NCI-H146 treated with DMSO at 0.1 percent for 48 hours (cell line): ENCODE results near the gene TMEM259.

Experiments
- DNase-seq: peaks from one replicate; lab custom pipeline; 2025; ENCODE audit not compliant: unreplicated experiment; lab: John Stamatoyannopoulos, UW

Gene TMEM259

DNA sequence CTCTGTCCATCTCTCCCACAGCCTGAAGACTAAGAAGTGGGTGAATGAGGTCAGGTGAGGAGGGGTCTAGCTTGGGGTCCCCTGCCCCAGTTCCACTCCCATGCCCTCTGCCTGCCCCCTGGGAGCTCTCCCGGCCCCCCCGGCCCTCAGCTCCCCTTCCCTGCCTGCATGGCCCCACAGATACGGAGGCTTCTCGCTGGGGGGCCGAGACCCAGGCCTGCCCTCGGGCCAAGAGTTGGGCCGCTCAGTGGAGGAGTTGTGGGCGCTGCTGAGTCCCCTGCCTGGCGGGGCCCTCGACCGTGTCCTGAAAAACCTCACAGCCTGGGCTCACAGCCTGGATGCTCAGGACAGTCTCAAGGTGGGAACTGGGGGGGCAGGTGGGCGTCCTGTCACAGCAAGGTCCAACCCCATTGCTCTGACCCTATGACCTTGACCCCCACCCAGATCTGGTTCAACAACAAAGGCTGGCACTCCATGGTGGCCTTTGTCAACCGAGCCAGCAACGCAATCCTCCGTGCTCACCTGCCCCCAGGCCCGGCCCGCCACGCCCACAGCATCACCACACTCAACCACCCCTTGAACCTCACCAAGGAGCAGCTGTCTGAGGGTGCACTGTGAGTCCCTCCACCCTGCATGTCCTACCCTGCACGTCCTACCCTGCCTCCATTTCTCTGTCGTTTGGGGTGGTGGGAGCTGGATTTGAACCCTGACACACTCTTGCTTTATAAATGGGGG, 35.1 kb upstream of the TMEM259 start:
- no peak for DNase-seq

DNA sequence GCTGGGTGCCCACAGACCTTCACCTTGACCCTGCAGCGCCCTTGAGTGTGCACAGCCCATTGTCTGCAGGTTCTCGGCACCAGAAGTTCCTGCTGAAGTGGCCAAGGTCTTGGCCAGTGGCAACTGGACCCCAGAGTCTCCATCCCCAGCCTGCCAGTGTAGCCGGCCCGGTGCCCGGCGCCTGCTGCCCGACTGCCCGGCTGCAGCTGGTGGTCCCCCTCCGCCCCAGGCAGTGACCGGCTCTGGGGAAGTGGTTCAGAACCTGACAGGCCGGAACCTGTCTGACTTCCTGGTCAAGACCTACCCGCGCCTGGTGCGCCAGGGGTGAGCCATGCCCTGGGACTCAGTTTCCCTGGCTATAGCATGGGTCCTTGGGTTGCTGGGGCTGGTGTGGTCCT, 34.1 kb upstream of the TMEM259 start:
- DNase-seq, result no peak

DNA sequence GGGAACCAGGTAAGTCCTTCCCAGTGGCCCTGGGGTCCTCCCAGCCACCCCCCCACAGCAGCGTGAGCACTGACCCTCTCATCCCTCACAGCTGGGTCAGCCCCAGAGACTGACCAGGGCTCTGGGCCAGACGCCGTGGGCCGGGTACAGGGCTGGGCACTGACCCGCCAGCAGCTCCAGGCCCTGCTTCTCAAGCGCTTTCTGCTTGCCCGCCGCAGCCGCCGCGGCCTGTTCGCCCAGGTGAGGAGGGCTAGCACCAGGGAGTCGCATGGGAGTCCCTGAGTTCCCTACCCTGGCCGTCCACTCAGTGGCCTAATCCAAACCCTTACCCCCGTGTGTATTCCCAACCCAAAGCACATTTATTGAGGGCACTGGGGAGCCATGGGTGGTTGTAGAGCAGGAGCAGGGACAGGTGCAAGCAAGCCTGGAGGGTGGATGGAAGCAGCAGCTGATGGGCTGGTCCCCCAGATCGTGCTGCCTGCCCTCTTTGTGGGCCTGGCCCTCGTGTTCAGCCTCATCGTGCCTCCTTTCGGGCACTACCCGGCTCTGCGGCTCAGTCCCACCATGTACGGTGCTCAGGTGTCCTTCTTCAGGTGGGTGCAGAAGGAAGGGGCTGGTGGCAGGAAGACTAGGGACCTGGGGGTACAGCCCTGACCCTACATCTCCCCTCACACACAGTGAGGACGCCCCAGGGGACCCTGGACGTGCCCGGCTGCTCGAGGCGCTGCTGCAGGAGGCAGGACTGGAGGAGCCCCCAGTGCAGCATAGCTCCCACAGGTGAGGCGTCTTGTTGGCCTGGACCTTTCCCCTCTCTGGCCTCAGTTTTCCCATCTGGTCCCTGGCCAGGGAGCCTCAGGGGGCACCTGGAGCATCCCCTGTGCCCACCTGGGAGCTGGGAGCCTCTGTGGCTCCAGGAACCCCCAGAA, 33.4 kb upstream of the TMEM259 start:
- DNase-seq, result no peak

DNA sequence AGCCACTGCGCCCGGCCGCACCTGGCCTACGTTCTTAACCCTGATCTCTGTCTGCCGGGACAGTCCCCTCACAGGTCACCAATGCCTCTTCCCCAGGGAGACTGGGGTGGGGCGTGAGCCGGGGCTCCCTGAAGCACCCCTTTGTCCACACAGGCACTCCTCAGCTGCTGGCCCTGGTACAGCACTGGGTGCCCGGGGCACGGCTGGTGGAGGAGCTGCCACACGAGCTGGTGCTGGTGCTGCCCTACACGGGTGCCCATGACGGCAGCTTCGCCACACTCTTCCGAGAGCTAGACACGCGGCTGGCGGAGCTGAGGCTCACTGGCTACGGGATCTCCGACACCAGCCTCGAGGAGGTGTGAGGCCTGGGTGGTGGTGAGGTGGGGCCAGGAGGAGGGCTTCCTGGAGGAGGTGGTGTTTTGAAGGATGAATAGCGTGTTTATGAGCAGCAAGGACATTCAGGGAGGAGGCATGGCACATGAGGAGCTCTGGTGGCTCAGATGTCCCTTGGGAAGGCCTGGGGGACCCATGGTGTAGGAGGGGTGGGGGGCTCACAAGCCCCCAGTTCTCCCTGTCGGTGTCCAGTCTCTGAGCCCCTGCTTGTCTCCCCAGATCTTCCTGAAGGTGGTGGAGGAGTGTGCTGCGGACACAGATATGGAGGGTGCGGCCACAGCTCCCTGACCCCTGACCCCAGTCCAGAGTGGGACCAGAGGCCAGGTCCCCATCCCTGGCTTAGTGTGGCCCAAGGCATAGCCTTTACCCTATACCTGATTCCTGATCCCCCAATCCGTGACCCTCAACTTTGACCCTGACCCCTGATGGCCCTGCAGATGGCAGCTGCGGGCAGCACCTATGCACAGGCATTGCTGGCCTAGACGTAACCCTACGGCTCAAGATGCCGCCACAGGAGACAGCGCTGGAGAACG, 32.5 kb upstream of the TMEM259 start:
- no peak for DNase-seq

DNA sequence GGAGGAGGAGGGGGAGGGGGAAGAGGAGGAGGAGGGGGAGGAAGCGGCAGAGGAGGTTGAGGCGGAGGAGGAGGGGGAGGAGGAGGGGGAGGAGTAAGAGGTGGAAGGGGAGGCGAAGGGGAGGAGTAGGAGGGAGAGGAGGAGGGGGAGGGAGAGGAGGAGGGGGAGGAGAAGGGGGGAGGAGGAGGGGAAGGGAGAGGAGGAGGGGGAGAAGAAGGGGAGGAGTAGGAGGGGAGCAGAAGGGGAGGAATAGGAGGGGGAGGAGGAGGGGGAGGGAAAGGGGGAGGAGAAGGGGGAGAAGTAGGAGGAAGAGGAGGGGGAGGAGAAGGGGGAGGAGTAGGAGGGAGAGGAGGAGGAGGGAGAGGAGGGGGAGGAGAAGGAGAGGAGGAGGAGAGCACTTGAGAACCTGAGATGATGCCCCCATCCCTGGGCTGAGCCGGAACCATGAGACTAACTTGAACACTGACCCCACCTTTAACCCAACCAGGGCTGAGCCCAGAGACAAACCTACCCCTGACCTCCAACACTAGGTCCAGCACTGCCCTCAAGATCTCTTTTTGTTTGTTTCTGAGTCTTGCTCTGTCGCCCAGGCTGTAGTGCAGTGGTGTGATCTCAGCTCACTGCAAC, 31.5 kb upstream of the TMEM259 start:
- no peak for DNase-seq

DNA sequence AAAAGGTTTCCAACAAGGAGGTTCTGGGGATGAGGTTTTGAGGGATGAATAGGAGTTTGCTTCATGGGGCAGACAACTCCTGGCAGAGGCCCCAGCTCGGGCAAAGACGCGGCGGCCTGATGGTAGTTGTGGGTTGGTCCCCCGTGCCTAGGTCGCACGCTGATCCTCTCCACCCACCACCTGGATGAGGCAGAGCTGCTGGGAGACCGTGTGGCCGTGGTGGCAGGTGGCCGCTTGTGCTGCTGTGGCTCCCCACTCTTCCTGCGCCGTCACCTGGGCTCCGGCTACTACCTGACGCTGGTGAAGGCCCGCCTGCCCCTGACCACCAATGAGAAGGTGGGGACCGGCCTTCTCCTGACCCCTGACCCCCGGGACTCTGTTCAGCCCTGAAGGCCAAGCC, 30.9 kb upstream of the TMEM259 start:
- DNase-seq, result no peak

DNA sequence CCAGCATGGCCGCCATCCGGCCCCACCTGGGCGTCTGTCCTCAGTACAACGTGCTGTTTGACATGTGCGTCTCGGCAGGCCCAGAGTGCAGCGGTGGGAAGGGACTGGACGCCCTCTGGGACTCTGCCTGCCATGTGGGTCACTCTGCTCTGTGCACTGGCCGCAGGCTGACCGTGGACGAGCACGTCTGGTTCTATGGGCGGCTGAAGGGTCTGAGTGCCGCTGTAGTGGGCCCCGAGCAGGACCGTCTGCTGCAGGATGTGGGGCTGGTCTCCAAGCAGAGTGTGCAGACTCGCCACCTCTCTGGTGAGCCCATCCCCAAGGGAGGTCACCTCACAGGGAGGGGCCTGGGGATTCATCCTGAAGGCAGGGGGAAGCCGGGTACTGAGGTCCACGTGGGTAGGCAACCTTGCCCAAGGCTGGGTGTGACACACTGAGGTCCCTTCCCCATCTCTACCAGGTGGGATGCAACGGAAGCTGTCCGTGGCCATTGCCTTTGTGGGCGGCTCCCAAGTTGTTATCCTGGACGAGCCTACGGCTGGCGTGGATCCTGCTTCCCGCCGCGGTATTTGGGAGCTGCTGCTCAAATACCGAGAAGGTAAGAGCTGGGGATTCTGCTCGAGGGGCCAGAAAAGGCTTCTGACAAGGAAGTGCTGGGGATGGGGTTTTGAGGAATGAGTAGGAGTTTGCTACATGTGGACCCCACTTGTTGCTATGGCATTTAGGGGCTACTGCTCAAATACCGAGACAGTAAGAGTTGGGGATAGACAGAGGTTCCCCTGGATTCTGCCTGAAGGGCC, 30.3 kb upstream of the TMEM259 start:
- no peak for DNase-seq

DNA sequence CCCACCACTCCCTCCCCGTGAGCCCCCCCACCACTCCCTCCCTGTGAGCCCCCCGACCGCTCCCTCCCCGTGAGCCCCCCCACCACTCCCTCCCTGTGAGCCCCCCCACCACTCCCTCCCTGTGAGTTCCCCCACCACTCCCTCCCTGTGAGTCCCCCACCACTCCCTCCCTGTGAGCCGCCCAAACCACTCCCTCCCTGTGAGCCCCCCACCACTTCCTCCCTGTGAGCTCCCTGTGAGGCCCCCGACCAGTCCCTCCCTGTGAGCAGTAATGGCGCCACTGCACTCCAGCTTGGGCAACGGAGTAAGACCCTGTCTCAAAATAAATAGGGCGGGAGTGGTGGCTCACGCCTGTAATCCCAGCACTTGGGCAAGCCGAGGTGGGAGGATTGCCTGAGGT, 28.9 kb upstream of the TMEM259 start:
- DNase-seq, result no peak

DNA sequence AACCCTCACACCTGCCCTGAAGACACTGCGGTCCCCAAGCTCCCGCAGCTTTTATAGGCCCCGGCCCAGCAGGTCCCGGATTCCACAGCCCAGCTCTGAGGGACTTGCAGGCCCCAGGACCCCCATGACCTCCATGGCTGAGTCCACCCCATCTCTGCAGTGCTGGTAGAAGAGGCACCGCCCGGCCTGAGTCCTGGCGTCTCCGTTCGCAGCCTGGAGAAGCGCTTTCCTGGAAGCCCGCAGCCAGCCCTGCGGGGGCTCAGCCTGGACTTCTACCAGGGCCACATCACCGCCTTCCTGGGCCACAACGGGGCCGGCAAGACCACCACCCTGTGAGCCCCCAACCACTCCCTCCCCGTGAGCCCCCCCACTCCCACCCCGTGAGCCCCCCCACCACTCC, 28.2 kb upstream of the TMEM259 start:
- DNase-seq, result no peak

DNA sequence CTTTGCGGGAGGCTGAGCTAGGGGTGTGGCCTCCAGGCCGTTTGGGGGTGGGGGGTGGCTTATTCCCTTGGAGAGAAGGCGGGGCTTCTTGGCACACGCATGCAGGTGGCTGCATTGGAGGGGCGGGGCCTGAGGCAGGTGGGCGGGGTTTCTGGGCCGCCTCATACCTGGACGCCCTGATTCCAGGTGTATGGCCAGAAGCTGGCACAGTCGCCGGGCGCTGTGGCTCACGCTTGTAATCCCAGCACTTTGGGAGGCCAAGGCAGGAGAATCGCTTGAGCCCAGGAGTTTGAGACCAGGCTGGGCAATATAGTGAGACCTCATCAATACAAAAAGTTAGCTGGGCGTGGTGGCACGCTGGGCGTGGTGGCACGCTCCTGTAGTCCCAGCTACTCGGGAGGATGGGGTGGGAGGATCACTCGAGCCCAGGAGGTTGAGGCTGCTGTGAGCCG, 26.8 kb upstream of the TMEM259 start:
- DNase-seq, result no peak

DNA sequence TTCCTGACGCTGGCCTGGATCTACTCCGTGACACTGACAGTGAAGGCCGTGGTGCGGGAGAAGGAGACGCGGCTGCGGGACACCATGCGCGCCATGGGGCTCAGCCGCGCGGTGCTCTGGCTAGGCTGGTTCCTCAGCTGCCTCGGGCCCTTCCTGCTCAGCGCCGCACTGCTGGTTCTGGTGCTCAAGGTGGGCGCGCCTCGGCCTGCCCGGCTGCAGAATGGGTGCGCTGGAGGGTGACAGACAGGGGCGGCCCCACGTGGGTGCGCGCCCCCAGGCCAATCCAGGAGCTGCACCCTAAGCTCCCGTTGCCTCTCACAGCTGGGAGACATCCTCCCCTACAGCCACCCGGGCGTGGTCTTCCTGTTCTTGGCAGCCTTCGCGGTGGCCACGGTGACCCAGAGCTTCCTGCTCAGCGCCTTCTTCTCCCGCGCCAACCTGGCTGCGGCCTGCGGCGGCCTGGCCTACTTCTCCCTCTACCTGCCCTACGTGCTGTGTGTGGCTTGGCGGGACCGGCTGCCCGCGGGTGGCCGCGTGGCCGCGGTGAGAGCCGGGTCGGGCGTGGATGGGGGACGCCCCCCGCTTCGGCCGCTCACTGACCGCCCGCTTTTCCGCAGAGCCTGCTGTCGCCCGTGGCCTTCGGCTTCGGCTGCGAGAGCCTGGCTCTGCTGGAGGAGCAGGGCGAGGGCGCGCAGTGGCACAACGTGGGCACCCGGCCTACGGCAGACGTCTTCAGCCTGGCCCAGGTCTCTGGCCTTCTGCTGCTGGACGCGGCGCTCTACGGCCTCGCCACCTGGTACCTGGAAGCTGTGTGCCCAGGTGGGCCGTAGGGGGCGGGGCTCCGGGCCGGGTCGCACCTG, 26.1 kb upstream of the TMEM259 start:
- DNase-seq, result no peak

DNA sequence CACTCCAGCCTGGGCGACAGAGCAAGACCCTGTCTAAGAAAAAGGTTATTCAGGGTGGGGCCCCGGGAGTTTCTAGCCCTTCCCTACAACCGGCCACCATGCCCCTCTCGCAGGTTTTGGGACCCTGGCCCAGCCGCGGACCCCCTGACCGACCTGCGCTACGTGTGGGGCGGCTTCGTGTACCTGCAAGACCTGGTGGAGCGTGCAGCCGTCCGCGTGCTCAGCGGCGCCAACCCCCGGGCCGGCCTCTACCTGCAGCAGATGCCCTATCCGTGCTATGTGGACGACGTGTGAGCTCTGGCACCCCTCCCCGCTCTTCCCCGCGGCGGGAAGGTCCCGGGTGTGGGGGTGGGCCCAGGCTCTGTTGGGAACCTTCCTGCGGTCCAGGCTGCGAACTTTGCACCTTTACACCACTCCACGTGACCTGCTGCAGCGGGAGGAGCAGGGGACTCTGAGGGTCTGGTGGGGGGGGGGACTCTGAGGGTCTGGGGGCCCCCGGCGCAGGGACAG, 25.2 kb upstream of the TMEM259 start:
- no peak for DNase-seq

DNA sequence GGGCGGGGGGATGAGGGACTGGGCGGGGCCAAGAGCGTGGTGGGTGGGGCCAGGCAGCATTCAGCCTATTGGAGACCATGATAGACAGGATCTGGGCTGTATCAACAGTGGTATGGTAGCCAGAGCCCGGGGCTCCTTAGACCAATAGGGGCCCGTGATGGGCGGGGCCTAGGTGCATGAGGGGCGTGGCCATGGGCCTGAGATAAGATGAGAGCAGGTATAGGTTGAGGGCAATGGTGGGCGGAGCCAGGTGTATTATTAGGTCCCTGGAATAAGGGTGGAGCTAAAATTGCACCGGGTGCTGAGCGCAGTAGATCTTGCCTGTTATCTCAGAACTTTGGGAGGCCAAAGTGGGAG, 24.3 kb upstream of the TMEM259 start:
- DNase-seq, result no peak

DNA sequence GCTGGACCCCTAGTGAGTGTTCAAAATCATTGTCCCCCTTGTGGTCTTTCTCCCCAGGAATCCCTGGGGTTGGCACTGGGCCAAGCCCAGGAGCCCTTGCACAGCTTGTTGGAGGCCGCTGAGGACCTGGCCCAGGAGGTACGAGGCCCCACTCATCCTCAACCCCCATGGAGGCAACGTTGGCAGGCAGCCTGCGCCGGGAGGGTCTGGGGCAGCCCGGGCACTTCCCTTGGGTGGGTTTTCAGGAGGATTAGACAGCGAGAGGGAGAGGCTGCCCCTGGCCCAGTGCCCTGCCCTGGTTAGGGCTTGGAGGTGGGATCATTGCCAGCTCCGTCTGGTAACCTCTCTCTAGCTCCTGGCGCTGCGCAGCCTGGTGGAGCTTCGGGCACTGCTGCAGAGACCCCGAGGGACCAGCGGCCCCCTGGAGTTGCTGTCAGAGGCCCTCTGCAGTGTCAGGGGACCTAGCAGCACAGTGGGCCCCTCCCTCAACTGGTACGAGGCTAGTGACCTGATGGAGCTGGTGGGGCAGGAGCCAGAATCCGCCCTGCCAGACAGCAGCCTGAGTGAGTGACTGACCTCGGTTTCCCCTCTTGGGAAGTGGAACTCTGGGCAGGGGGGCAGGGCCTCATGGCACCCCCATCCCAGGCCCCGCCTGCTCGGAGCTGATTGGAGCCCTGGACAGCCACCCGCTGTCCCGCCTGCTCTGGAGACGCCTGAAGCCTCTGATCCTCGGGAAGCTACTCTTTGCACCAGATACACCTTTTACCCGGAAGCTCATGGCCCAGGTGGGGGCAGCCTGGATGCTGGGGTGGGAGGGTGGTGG, 22.0 kb upstream of the TMEM259 start:
- no peak for DNase-seq

DNA sequence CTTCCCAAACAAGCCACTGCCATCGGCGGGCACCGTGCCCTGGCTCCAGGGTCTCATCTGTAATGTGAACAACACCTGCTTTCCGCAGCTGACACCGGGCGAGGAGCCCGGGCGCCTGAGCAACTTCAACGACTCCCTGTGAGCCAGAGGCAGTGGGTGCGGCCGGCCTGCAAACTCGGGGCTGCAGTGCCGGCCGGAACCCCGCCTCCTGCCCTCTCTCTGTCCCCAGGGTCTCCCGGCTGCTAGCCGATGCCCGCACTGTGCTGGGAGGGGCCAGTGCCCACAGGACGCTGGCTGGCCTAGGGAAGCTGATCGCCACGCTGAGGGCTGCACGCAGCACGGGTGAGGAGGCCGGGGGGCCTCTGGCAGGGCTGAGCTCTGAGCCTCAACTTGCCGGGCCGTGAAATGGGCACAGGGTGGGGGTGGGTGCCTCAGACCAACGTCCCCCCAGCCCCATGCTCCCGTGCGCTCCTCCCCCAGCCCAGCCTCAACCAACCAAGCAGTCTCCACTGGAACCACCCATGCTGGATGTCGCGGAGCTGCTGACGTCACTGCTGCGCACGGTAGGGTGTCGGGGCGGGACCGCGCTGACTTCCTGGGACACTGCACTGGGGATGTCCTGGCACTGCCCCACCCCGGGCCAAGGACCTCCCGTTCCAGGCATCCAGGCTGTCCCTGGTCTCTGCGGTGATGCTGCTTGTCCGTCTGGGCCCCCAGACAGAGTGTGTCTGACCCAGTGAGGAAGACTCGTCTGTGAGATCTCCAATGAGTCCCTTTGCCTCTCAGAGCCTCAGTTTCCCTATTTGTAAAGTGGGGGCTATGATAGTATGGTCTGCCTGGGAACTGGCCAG, 21.1 kb upstream of the TMEM259 start:
- no peak for DNase-seq

DNA sequence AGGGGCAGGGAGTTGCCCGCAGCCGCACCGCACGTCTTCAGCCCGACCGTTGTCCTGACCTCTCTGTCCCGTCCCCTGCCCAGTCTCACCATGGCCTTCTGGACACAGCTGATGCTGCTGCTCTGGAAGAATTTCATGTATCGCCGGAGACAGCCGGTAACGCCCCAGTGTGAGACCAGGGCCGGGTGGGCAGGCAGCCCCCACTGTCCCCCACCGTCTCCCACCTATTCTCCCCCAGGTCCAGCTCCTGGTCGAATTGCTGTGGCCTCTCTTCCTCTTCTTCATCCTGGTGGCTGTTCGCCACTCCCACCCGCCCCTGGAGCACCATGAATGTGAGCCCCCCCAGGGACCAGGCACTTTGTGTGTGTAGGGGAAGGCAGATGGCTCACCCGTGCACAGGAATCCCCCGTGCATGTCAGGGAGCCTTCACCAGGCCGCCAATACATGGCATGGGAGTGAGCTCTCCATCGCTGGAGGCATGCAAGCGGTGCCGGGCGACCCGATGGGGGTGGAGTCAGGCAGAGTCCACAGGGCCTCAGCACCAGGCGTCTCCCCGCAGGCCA, 20.4 kb upstream of the TMEM259 start:
- no peak for DNase-seq
